ENCODE data around the gene TMEM266.

The TMEM266 gene

DNA sequence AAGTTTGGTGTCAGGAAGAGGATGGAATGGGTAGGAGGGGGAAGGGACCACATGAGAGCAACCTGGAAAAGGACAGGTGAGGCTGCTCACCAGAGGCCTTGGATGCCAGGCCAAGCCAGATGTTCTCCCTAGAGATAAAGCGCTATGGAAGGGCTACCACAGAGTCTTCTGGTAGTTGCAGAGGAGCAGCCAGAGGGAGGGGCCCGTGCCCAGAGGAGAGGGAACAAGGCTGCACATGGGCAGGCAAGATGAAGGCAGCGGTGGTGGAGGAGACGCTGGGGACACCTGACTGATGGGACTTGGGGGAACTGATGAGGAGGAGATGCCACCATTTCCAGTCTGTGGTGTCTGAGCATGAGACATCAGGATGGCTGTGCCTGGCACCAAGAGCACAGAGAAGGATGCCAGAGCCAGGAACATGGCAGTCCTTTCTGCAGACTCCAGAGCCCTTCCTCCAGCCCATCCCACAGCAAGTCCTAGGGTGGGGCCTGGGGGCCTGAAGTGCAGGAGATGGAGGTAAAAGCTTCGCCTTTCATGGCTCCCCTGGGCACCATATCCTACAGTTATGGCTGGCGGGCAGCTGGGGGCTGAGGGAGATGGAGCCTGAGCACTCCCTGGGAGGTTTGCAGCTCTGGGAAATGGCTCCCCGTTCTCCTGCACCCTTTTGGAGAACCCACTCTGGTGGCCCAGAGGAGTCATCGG, 148.4 kb downstream of the TMEM266 start:
- in situ Hi-C loops (cut with HindIII; ENCODE audit: low sequenced_read_pairs), result no loop called here
- TF ChIP-seq, protein P1, sequence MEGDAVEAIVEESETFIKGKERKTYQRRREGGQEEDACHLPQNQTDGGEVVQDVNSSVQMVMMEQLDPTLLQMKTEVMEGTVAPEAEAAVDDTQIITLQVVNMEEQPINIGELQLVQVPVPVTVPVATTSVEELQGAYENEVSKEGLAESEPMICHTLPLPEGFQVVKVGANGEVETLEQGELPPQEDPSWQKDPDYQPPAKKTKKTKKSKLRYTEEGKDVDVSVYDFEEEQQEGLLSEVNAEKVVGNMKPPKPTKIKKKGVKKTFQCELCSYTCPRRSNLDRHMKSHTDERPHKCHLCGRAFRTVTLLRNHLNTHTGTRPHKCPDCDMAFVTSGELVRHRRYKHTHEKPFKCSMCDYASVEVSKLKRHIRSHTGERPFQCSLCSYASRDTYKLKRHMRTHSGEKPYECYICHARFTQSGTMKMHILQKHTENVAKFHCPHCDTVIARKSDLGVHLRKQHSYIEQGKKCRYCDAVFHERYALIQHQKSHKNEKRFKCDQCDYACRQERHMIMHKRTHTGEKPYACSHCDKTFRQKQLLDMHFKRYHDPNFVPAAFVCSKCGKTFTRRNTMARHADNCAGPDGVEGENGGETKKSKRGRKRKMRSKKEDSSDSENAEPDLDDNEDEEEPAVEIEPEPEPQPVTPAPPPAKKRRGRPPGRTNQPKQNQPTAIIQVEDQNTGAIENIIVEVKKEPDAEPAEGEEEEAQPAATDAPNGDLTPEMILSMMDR (IDR thresholded peaks at IDR 0.05; ENCODE audit: low read depth, low read length), result no peak
- no peak for DNase-seq (ENCODE audit: low read depth, low spot score)
- no peak overlapping the region for H3K4me3 ChIP-seq (ENCODE audit: low read depth, low read length)

DNA sequence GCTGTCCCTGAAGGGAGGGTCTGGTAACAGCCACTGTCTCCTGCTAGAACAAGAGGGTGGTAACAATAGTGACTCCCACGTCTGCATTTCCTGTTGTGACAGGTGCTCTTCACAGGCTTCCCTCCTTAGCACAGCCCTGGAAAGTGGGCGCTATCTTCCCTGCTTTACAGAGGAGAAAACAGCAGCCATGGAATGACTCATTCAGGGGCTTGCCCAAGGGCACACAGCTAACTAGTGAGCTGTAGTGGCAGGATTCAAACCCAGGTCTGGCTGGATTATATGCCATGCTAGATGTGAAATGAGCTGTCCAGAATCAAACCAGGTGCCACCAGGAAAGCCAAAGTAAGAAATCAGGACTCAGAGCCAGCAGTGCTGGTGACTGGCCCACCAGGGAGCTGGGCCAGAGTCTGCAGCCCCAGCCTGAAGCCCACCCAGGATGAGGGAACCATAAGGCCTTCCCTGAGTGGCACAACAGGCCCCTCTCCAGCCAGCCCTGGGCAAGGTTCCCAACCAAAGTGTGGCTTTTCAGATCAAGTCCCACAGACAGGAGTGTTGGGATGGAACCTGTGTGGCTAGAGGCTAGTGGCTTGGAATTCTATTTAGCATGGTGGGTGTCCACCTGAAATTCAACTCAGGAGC, 149.1 kb downstream of the TMEM266 start:
- in situ Hi-C loops (cut with HindIII; ENCODE audit: low sequenced_read_pairs), result no loop called here
- no peak overlapping the region for H3K4me3 ChIP-seq (ENCODE audit: low read depth, low read length)
- TF ChIP-seq, protein P1 (IDR thresholded peaks at IDR 0.05; ENCODE audit: low read depth, low read length), result no peak
- no peak for DNase-seq (ENCODE audit: low read depth, low spot score)

DNA sequence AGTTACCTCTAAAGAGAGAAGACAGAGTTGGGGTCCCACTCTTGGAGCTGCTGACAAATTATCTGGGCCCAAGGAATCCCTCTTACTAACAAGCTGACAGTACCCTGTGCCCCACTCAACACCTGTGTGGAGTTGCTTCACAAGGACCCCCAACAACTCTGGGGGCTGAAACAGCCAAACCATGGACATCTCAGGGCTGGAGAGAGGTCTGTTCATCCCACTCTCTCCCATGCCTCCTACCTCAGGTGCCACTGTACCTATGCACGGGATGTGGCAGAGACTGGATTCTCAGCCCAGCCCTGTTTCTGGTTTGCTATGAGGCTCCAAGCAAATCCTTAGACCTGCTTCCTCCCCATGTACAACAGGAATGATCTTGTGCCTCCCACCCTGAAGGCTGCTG, 149.7 kb downstream of the TMEM266 start:
- no peak overlapping the region for H3K4me3 ChIP-seq (ENCODE audit: low read depth, low read length)
- DNase-seq (ENCODE audit: low read depth, low spot score), result no peak
- TF ChIP-seq, protein P1 (IDR thresholded peaks at IDR 0.05; ENCODE audit: low read depth, low read length), result no peak
- in situ Hi-C loops (cut with HindIII; ENCODE audit: low sequenced_read_pairs), result no loop called here

DNA sequence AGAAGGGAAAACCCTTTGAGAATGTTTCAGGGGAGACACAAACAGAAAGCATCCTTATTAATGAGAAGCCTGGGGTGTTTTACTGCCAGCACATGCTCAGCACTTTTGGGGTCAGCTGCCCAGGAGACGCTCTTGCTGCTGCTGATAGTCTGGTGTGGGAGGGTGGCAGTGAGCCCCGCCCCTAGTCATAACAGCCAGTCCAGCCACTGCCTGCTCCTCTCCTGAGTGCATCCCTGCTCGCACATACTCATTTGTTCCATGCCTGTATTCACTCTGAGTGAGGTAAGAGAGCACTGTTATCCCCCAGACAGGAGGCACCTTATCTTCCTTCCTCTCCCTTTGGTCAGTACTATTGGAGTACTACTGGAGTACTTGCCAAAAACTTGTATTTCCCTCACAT, 150.2 kb downstream of the TMEM266 start:
- H3K4me3 ChIP-seq (ENCODE audit: low read depth, low read length), result no peak overlapping the region
- no peak for DNase-seq (ENCODE audit: low read depth, low spot score)
- in situ Hi-C loops (cut with HindIII; ENCODE audit: low sequenced_read_pairs), result no loop called here
- TF ChIP-seq, protein P1 (IDR thresholded peaks at IDR 0.05; ENCODE audit: low read depth, low read length), result no peak

DNA sequence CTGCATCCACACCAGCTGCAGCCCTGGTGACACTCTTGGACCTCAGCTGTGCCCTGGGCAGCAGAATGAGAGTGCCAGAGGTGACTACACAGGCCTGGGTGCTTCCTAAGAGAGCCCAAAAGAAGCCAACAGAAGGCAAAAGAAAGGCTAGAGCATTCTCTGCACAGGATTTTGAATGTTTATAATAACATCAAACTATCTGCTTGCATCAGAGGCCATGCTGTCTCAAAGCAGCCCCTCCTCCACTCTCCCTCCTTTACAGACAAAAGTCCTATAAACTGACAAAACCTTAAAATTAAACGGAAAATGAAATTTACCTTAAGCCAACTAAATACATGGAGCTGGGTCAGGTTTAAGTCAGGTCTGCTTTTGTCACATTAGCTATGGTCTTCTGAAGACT, 155.8 kb downstream of the TMEM266 start:
- TF ChIP-seq, protein P1 (IDR thresholded peaks at IDR 0.05; ENCODE audit: low read depth, low read length), result no peak
- H3K4me3 ChIP-seq (ENCODE audit: low read depth, low read length), result no peak overlapping the region
- no peak for DNase-seq (ENCODE audit: low read depth, low spot score)
- in situ Hi-C loops (cut with HindIII; ENCODE audit: low sequenced_read_pairs), result no loop called here

DNA sequence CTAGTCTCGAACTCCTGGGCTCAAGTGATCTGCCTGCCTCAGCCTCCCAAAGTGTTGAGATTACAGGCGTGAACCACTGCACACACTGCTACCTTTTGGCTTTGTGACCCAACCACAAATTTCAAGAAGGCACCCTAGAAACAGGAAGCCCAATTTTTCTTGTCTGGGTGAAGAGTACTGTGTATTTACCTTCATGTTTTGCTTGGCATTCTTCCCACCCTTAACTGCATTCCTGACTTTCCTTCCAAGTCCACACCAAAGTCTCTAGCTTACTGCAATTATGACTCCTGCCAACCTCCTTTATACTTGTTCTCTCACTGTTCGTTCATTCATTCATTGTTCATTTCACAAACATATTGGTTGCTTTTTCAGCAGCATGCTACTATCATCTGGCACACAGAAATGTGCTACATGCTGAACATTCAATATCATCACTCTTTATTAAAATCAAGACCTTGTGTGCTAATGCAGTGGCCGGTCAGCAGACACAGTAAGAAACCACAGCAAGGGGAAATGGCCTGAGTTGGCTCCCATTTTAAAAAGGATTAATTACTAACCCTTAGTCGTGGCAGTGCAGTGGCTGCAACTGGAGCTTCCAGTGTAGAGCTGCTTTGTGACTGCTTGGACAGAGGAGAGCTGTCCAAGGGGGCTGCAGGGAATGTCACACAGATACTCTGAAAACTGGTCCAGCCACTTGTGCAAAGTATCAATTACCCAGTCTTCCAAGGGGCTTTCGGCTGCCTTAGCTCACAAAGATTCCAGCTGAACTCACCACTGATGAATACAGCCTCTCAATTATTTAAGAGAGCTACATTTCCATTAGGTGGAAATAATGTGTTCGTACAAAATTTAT, 157.5 kb downstream of the TMEM266 start:
- in situ Hi-C loops (cut with HindIII; ENCODE audit: low sequenced_read_pairs), result no loop called here
- TF ChIP-seq, protein P1 (IDR thresholded peaks at IDR 0.05; ENCODE audit: low read depth, low read length), result no peak
- no peak overlapping the region for H3K4me3 ChIP-seq (ENCODE audit: low read depth, low read length)
- DNase-seq (ENCODE audit: low read depth, low spot score), result peak; percentile 72
